Liver (tissue), 9 donors: ENCODE measurements around the gene DICER1. TPM values are rescaled to one million over a fixed set of nuclear protein-coding genes. Genes with fewer than 3 reads are reported as not detected.

Experiments
- DNase-seq: peaks from one replicate; pipeline ENCODE4 v3.0.0-alpha.2; 2017; ENCODE audit warnings: low spot score
- H3K27ac ChIP-seq, 2 donors: one replicate each; pipeline ENCODE4 v1.7.0; 2013; ENCODE audit warnings: inconsistent platforms in 2 of 2, low read length in 2 of 2, control low read depth in 1 of 2, low read depth in 1 of 2, mild to moderate bottlenecking in 1 of 2
- H3K27me3 ChIP-seq, 4 donors: one replicate each; pipeline versions ENCODE4 v1.6.1 to v1.7.0; 2013; ENCODE audit warnings: low read length in 3 of 4, inconsistent platforms in 1 of 4, mild to moderate bottlenecking in 1 of 4, moderate library complexity in 1 of 4; ENCODE audit not compliant: control insufficient read depth in 4 of 4, insufficient read depth in 4 of 4
- H3K36me3 ChIP-seq, 4 donors: one replicate each; pipeline versions ENCODE4 v1.6.1 to v1.7.0; 2013; ENCODE audit warnings: low read length in 3 of 4, mild to moderate bottlenecking in 3 of 4, low read depth in 1 of 4, moderate library complexity in 1 of 4; ENCODE audit not compliant: control insufficient read depth in 4 of 4, insufficient read depth in 3 of 4
- H3K4me1 ChIP-seq, 4 donors: one replicate each; pipeline versions ENCODE4 v1.6.1 to v1.7.0; 2013; ENCODE audit warnings: low read length in 3 of 4, mild to moderate bottlenecking in 3 of 4, moderate library complexity in 1 of 4; ENCODE audit not compliant: control insufficient read depth in 4 of 4, insufficient read depth in 4 of 4
- H3K4me3 ChIP-seq, 3 donors: one replicate each; pipeline versions ENCODE4 v1.6.1 to v1.7.0; 2013; ENCODE audit warnings: low read length in 3 of 3, control low read depth in 1 of 3, low read depth in 1 of 3, mild to moderate bottlenecking in 1 of 3
- H3K9ac ChIP-seq, 2 donors: one replicate each; pipeline ENCODE4 v1.7.0; 2013; ENCODE audit warnings: low read length in 2 of 2, mild to moderate bottlenecking in 2 of 2, moderate library complexity in 2 of 2, control low read depth in 1 of 2, low read depth in 1 of 2
- H3K9me3 ChIP-seq, 4 donors: one replicate each; pipeline versions ENCODE4 v1.6.1 to v1.7.0; 2013; ENCODE audit warnings: low read length in 3 of 4; ENCODE audit not compliant: control insufficient read depth in 4 of 4
- ATF3 ChIP-seq: IDR thresholded peaks from 2 replicates; pipeline ENCODE4 v1.6.1; 2016; ENCODE audit warnings: antibody characterized with exemption
- CTCF ChIP-seq: fragments of 150-350 bp; IDR thresholded peaks from 2 replicates; pipeline ENCODE4 v1.5.1; 2017; ENCODE audit warnings: improper control_type of control experiment, low read depth, low read length; ENCODE audit not compliant: missing input control
- EGR1 ChIP-seq, 2 donors: IDR thresholded peaks; 2 replicates each; pipeline ENCODE4 v1.6.1; 2016 to 2018; ENCODE audit warnings: antibody characterized with exemption in 2 of 2, low read depth in 2 of 2
- GABPA ChIP-seq, 2 donors: IDR thresholded peaks in 1 of 2; conservative IDR thresholded peaks in 1 of 2; 2 replicates each; pipeline ENCODE4 v1.6.1; 2016; ENCODE audit warnings: antibody characterized with exemption in 2 of 2, mild to moderate bottlenecking in 1 of 2, moderate library complexity in 1 of 2
- HNF4A ChIP-seq, 2 donors: conservative IDR thresholded peaks; 2 replicates each; pipeline ENCODE4 v1.6.1; 2016; ENCODE audit warnings: antibody characterized with exemption in 2 of 2, mild to moderate bottlenecking in 2 of 2
- HNF4G ChIP-seq: IDR thresholded peaks from 2 replicates; pipeline ENCODE4 v1.6.1; 2016; ENCODE audit warnings: antibody characterized with exemption
- JUND ChIP-seq, 2 donors: IDR thresholded peaks; 2 replicates each; pipeline ENCODE4 v1.6.1; 2016; ENCODE audit warnings: antibody characterized with exemption in 2 of 2
- MAX ChIP-seq: IDR thresholded peaks from 2 replicates; pipeline ENCODE4 v1.6.1; 2016; ENCODE audit warnings: antibody characterized with exemption
- NR2F2 ChIP-seq: IDR thresholded peaks from 2 replicates; pipeline ENCODE4 v1.6.1; 2016; ENCODE audit warnings: antibody characterized with exemption
- REST ChIP-seq: IDR thresholded peaks from 2 replicates; pipeline ENCODE4 v1.6.1; 2016; ENCODE audit warnings: antibody characterized with exemption, mild to moderate bottlenecking
- SP1 ChIP-seq: IDR thresholded peaks from 2 replicates; pipeline ENCODE4 v1.6.1; 2018; ENCODE audit warnings: antibody characterized with exemption, mild to moderate bottlenecking
- YY1 ChIP-seq: IDR thresholded peaks from 2 replicates; pipeline ENCODE4 v1.6.1; 2016; ENCODE audit warnings: antibody characterized with exemption, mild to moderate bottlenecking
- ZBTB33 ChIP-seq: IDR thresholded peaks from 2 replicates; pipeline ENCODE4 v1.6.1; 2016; ENCODE audit warnings: antibody characterized with exemption
- WGBS: extraction: QIAGEN DNeasy Blood & Tissue Kit; methylation state at CpG from one replicate; pipeline ENCODE4 v1.1.7; 2013; 5-methylcytosine and 5-hydroxymethylcytosine counted together
- polyA plus RNA-seq, 2 donors: library from polyadenylated mRNA; stranded (reverse) in 1 of 2; unstranded in 1 of 2; fragments of 200-250 nt in 1 of 2; fragments of >200 nt in 1 of 2; fragmentation: Nextera tagmentation in 1 of 2; extraction: Ambion mirVana in 1 of 2; gene quantifications; one replicate each; pipeline versions ENCODE4 v1.2.1 to v1.2.3, GENCODE V29; 2013 to 2015
- total RNA-seq, 2 donors: library from RNA; depleted of rRNA; stranded (reverse); fragments of >200 nt; gene quantifications; one replicate each; pipeline ENCODE4 v1.2.3, GENCODE V29; 2014
- donor health status: healthy.
- donor health status: healthy.
- donor health status: healthy.
- donor health status: healthy.
- donor health status: healthy.

Gene DICER1
- total and polyA plus RNA-seq, 4 donors: 7.5 to 43.6 (median 20.3) TPM

GRCh38 chr14:95087619-95088018 lies 69.7 kb downstream of the DICER1 start (continued):
- no peak for TF ChIP-seq REST
- no peak for TF ChIP-seq NR2F2
- TF ChIP-seq CTCF: no peak
- no peak for TF ChIP-seq MAX
- TF ChIP-seq GABPA (IDR thresholded peaks at IDR 0.05 in 1 of 2, conservative IDR thresholded peaks at IDR 0.05 in 1 of 2): no peak
- no peak for TF ChIP-seq JUND (IDR thresholded peaks at IDR 0.05)
- TF ChIP-seq HNF4G: no peak
- TF ChIP-seq ATF3: no peak

- Histone ChIP-seq H3K9me3 (no peaks in the 10 kb centered on the region), H3K36me3 (peaks cover 9 to 31% (median 24%) of the 10 kb centered on the region in 4 donors), H3K4me3 (no peak overlapping the region), H3K4me1 (no peaks in the 10 kb centered on the region), H3K27ac (no peak overlapping the region), H3K9ac (no peak overlapping the region), H3K27me3 (no peaks in the 10 kb centered on the region)
- no peak for DNase-seq
- TF ChIP-seq EGR1 (IDR thresholded peaks at IDR 0.05; ENCODE audit: low read depth in 2 of 2) (no peak), HNF4G (no peak), HNF4A (conservative IDR thresholded peaks at IDR 0.05) (no peak), ZBTB33 (no peak), SP1 (no peak), JUND (IDR thresholded peaks at IDR 0.05) (no peak), REST (no peak), YY1 (no peak)
- WGBS: 93% methylated on average over 5 of the region's 5 CpGs
Observed at GRCh38 chr14:95085321-95085720, 72.0 kb downstream of the DICER1 start.
